ENCODE measurements around the gene TOPBP1. TPM values are rescaled to one million over a fixed set of nuclear protein-coding genes. Genes with fewer than 3 reads are reported as not detected.

Gene TOPBP1
- total and polyA plus RNA-seq, 2 of the 8 experiments (the other 6 are each of a cell fraction or from before 2014, with no cell fraction given) = 19.7 to 35.9 TPM

DNA sequence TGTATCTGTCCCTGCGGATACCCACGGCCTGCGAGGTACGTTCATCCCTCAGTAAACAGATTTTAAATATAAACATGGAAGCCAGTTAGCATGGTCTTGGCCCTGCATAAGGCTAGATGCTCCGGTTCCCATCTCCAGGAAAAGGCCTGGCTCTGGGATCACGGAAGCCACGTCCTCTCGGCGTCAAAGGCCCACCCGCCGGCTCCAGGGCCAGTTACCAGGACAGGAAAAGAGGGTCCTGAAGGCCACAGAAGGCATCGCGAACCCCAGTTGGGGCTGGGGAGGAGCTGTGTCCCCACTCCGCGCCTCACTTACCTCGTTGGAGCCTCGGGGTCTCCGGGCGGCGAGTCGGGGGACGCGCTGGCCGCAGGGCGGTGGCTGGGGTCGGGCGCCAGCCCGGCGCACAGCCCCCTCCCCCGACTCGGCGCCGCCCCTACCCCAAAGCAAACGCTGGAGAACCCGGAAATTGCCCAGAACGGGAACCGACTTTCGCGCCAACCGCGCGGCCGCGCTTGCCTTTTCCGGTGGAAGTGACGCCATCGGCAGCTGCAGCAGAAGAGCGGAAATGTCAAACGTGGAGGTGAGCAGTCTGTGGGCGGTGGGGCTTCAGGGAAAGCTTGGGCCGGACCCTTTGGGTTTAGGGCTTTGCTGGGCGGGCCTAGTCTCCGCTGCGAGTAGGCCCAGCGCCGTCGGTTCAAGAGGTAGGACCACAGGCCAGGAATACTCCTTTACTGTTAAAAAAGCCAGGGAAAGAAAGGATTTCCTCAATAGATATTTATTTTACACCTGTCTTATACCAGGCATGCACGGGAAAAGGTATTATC is at the start of gene TOPBP1 (continued):
- peak; percentile 82; the same call in 1 of the 2 replicates for TF ChIP-seq ATF2 (IDR thresholded peaks at IDR 0.05; ENCODE audit: low read length)
- TF ChIP-seq EGR1 (IDR thresholded peaks at IDR 0.05; ENCODE audit: borderline replicate concordance, low read depth, low read length) = peak; percentile 95
- TF ChIP-seq KDM5A (IDR thresholded peaks at IDR 0.05; ENCODE audit: low read length) = 0 out of 2 replicates have a peak, but pooled peaks have one; percentile 9
- no peak for TF ChIP-seq ZNF274 (IDR thresholded peaks at IDR 0.05; ENCODE audit: borderline replicate concordance, extremely low read depth, low read length)
- no peak for TF ChIP-seq CHD2 (IDR thresholded peaks at IDR 0.05; ENCODE audit: low read length)
- TF ChIP-seq RFX5 (IDR thresholded peaks at IDR 0.05; ENCODE audit: borderline replicate concordance, low read depth, low read length) = no peak; the same call in 1 of the 2 replicates
- no peak for TF ChIP-seq CHD1 (IDR thresholded peaks at IDR 0.05; ENCODE audit: low read depth, low read length)
- peak; percentile 57; the same call in 1 of the 2 replicates for TF ChIP-seq MAX (IDR thresholded peaks at IDR 0.05)
- TF ChIP-seq POLR2A (IDR thresholded peaks at IDR 0.05; ENCODE audit: control extremely low read depth in 1 of 2, low read depth in 2 of 2, low read length in 2 of 2) = peak; percentile 86 to 88
- TF ChIP-seq FOSL1 (IDR thresholded peaks at IDR 0.05; ENCODE audit: insufficient read depth, low read depth, low read length) = no peak
- no peak for TF ChIP-seq EP300 (IDR thresholded peaks at IDR 0.05; ENCODE audit: borderline replicate concordance in 1 of 2, low read depth in 2 of 2, low read length in 2 of 2)
- TF ChIP-seq TBP (IDR thresholded peaks at IDR 0.05; ENCODE audit: low read depth, low read length) = peak; percentile 65
- TF ChIP-seq, protein P1, sequence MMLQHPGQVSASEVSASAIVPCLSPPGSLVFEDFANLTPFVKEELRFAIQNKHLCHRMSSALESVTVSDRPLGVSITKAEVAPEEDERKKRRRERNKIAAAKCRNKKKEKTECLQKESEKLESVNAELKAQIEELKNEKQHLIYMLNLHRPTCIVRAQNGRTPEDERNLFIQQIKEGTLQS (IDR thresholded peaks at IDR 0.05; ENCODE audit: insufficient read depth, low read depth, low read length) = no peak
- 0 out of 2 replicates have a peak, but pooled peaks have one; percentile 1 for TF ChIP-seq MAFK (IDR thresholded peaks at IDR 0.05; ENCODE audit: low read depth, low read length)
- TF ChIP-seq YY1 (IDR thresholded peaks at IDR 0.05; ENCODE audit: low read depth, low read length) = peak; percentile 19; the same call in 1 of the 2 replicates
- peak; percentile 61; the same call in 1 of the 2 replicates for TF ChIP-seq JUND (IDR thresholded peaks at IDR 0.05; ENCODE audit: low read length)
- peak; percentile 84 for TF ChIP-seq CREB1 (IDR thresholded peaks at IDR 0.05)
- TF ChIP-seq TAF1 (IDR thresholded peaks at IDR 0.05; ENCODE audit: low read depth, low read length) = peak; percentile 80
- TF ChIP-seq PHF8 (conservative IDR thresholded peaks at IDR 0.05; ENCODE audit: low read depth, low read length) = peak; percentile 99
- TF ChIP-seq BCL11A (IDR thresholded peaks at IDR 0.05; ENCODE audit: low read depth in 2 of 2, low read length in 2 of 2) = no peak

Measured in H1 (cell line).